GM15510 (cell line): ENCODE data around the gene ABHD17A.

Experiments
- POLR2A ChIP-seq: IDR thresholded peaks from 3 replicates; pipeline ENCODE4 v1.6.1; 2011; ENCODE audit warnings: borderline replicate concordance; ENCODE audit not compliant: insufficient read length; ENCODE audit errors: extremely low read depth

ABHD17A gene

DNA sequence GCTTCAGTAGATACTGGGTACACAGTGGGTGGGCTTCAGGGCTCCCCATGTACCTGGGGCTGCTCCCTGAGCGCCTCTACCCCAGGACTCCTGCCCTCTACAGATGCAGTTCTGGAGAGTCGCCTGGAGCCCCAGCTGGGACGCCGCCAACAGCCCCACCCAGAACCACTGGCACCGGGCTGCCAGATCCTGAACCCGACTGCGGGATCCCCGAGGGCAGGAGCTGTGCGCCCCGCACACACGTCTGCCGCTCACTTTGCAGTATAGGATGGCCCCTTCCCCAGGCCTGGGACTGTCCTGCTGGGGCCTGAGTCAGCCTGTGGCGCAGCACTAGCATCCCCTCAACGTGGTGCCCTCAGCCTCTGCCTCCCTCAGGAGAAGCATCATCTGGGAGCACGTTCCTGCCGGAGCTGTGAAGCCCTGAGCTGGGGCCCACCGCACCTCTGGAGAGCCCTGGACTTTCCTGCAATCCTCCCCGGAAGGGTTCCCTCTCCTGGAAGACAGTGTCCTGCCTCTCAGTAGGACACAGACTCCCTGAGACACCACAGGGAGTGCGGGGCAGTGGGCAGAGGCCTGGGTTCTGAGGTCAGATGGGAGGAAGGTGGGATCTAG, 40.7 kb downstream of the ABHD17A start:
- TF ChIP-seq POLR2A: no peak

GRCh38 chr19:1843646-1844394, 41.5 kb downstream of the ABHD17A start:
- TF ChIP-seq POLR2A: no peak

DNA sequence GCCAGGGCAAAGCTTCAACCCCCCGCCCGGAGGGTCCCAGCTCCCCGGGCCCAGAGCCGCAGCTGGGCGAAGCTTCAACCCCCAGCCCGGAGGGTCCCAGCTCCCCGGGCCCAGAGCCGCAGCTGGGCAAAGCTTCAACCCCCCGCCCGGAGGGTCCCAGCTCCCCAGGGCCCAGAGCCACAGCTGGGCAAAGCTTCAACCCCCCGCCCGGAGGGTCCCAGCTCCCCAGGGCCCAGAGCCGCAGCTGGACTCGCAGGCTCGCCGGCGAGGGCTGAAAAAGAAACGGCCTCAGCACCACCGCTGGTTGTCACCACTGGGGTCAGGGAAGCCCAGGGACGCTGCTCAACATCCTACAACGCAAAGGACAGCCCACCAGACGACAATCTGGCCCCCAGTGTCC, 42.2 kb downstream of the ABHD17A start:
- no peak for TF ChIP-seq POLR2A

- no peak for TF ChIP-seq POLR2A
Measured at GRCh38 chr19:1841209-1841924, 43.9 kb downstream of the ABHD17A start.

GRCh38 chr19:1840541-1841115, 44.7 kb downstream of the ABHD17A start:
- no peak for TF ChIP-seq POLR2A

GRCh38 chr19:1839658-1840540, 45.4 kb downstream of the ABHD17A start:
- TF ChIP-seq POLR2A: no peak

DNA sequence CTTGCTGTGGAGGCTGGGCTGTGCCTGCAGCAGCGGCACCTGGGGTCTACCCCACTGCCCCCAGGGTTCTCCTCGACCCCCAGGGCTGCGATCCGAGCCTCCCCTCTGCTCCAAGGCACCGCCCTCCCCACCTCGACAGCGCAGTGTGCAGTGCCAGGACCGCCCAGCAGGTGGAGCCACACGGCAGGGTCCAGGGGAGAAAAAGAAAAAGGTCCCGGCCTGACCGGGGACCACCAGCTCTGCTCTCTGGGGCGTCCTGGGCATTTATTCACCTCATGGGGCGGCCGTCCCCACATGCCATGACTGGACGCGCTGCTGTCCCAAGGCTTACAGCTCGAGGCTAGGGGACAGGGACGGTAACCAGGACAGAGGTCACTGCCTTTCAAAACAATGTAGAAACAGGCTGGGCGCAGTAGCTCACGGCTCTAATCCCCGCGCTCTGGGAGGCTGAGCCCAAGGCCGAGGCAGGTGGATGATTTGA, 47.6 kb downstream of the ABHD17A start:
- TF ChIP-seq POLR2A: no peak

DNA sequence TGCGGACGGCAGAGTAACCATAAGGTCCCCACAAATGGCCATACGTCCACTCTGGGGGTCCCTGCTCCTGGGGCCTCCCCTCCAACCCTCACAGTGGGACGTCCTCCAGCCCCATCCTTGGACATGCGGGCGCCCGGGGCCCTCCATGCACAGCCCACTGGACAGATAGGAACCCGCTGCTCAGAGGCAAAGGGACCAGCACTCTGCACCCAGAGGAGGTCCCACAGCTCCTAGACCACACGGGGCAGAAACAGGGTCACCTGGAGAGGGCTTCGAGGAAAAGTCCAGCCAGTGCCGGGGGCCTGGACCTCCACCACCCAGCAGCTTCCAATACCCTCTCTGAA, 48.1 kb downstream of the ABHD17A start:
- no peak for TF ChIP-seq POLR2A

DNA sequence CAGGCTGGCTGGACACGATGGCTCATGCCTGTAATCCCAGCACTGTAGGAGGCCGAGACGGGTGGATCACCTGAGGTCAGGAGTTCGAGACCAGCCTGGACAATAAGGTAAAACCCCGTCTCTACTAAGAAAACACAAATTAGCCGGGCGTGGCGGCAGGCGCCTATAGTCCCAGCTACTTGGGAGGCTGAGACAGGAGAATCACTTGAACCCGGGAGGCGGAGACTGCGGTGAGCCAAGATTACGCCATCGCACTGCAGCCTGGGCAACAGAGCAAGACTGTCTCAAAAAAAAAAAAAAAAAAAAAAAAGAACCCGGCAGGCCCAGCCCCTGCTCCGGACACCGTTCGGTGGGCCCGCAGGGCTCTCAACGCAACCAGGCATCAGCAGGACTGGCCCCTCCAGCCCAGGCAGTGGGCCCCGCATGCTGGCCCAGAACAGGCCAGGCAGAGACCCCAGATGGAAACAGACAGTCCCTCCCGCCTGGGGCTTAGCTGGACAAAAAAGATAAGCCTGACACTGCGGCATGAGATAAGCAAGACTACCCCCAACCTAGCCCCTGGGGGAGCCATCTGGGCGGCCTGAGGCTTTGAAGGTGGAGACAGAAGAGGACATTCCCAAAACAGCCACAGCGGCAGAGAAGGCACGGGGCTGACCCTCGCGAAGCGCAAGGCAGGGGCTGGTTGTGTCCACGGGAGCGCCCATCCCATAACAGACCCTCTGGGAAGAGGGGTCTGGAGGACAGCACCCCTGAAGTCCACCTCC, 48.7 kb downstream of the ABHD17A start:
- TF ChIP-seq POLR2A: no peak

- TF ChIP-seq POLR2A: no peak
Measured at GRCh38 chr19:1833540-1833939, 51.8 kb downstream of the ABHD17A start.

DNA sequence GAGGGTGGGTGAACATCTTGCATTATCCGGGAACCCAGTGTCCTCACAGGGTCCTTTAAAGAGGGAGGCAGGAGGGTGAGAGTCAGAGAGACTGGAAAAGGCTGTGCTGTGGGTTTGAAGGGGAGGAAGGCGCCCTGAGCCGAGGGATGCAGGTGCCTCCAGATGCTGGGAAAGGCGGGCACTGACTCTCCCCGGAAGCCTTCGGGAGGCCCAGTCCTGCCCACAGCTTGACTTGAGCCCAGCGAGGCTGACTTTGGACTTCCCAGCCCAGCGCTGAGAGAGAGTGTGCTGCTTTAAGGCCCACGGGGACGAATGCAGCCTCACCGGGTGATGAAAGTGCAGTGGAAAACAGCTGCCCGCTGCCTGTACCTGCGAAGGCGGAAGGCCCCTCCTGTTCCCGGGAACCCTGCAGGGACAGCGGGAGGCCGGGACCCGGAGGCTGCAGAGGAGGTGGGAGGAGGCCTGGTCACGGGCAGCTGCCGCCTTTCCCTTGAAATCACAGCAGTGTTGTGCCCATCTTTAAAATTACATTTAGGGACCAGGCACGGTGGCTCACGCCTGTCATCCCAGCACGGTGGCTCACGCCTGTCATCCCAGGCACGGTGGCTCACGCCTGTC, 53.1 kb downstream of the ABHD17A start:
- TF ChIP-seq POLR2A: no peak

DNA sequence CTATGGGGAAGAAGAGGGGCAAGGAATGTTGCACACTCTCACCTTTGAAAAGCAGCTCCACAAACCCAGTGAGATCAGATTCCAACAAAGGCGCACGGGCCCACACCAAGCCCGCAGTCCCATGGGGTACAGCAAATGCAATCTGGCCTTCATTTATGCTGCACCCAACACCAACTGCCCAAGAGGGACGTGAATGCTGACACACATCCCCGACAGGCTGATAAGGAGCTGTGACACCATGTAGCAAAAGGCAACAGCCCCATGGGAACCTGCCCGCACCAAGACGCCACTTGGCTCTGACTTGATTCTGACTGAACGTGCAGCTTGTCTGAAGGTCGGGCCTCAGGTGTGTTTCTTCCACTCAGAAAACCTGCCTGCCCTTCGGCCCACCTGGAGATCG, 54.3 kb downstream of the ABHD17A start:
- no peak for TF ChIP-seq POLR2A

GRCh38 chr19:1830568-1830967, 54.7 kb downstream of the ABHD17A start:
- TF ChIP-seq POLR2A: no peak

DNA sequence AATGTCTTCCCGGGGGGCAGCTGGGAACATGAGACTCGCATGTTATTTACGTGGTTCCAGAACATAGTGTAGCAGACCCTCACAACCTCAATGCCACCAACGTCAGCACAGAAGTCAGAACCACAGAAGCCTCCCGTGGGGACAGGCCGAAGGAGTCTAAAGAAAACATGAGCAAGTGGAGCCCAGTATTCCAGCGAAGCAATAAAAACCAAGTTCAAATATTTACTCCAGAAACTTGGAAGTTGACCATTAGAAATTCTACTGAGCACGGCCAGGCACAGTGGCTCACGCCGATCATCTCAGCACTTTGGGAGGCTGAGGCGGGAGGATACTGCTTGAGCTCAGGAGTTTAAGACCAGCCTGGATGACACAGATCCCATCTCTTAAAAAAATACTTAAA, 55.3 kb downstream of the ABHD17A start:
- no peak for TF ChIP-seq POLR2A
